Astrocyte (in vitro differentiated cells and primary cell): ENCODE data around the gene SPATA2. TPM values are rescaled to one million over a fixed set of nuclear protein-coding genes. Genes with fewer than 3 reads are reported as not detected.

Experiments used
- DNase-seq: peaks from one replicate; pipeline ENCODE4 v3.0.0-alpha.2; 2010; ENCODE audit warnings: low read depth
- FAIRE-seq: peaks from 2 replicates; lab custom pipeline; 2011; peaks lifted over from hg19 to GRCh38; lab: Jason Lieb, UNC
- H2AFZ ChIP-seq: 2 replicates; pipeline ENCODE4 v1.6.0; 2012; ENCODE audit warnings: low read depth, low read length, inconsistent platforms
- H3K27ac ChIP-seq: 2 replicates; pipeline ENCODE4 v1.5.1; 2011; ENCODE audit warnings: low read depth, low read length, inconsistent platforms
- H3K27me3 ChIP-seq: 2 replicates; pipeline ENCODE4 v1.6.0; 2011; ENCODE audit warnings: low read length, inconsistent platforms; ENCODE audit not compliant: insufficient read depth
- H3K36me3 ChIP-seq: 2 replicates; pipeline ENCODE4 v1.5.1; 2011; ENCODE audit warnings: low read length, inconsistent platforms; ENCODE audit not compliant: insufficient read depth
- H3K4me1 ChIP-seq: 2 replicates; pipeline ENCODE4 v1.5.1; 2011; ENCODE audit warnings: low read length, inconsistent platforms; ENCODE audit not compliant: insufficient read depth
- H3K4me2 ChIP-seq: 2 replicates; pipeline ENCODE4 v1.6.0; 2012; ENCODE audit warnings: low read length, inconsistent platforms
- H3K4me3 ChIP-seq: 2 replicates; pipeline ENCODE4 v1.5.1; 2011; ENCODE audit warnings: low read depth, mild to moderate bottlenecking, low read length, inconsistent platforms; ENCODE audit not compliant: insufficient read depth
- H3K79me2 ChIP-seq: 2 replicates; pipeline ENCODE4 v1.6.0; 2012; ENCODE audit warnings: mild to moderate bottlenecking, low read length, inconsistent platforms; ENCODE audit not compliant: insufficient read depth
- H3K9ac ChIP-seq: 2 replicates; pipeline ENCODE4 v1.6.0; 2012; ENCODE audit warnings: mild to moderate bottlenecking, low read length, inconsistent platforms
- H3K9me3 ChIP-seq: 2 replicates; pipeline ENCODE4 v1.5.1; 2012; ENCODE audit warnings: low read depth, mild to moderate bottlenecking, low read length, inconsistent platforms; ENCODE audit not compliant: insufficient read depth
- H4K20me1 ChIP-seq: 2 replicates; pipeline ENCODE4 v1.6.0; 2012; ENCODE audit warnings: low read length, inconsistent platforms; ENCODE audit not compliant: insufficient read depth
- H3K27ac Mint-ChIP-seq: one replicate; pipeline ENCODE4 v1.8.0; 2021; ENCODE audit warnings: mild to moderate bottlenecking, mixed read lengths; ENCODE audit not compliant: unreplicated experiment
- H3K27me3 Mint-ChIP-seq: one replicate; pipeline ENCODE4 v1.8.0; 2021; ENCODE audit warnings: low read depth, mixed read lengths; ENCODE audit not compliant: unreplicated experiment
- H3K36me3 Mint-ChIP-seq: one replicate; pipeline ENCODE4 v1.8.0; 2021; ENCODE audit warnings: low read depth, mixed read lengths; ENCODE audit not compliant: unreplicated experiment
- H3K4me1 Mint-ChIP-seq: one replicate; pipeline ENCODE4 v1.8.0; 2021; ENCODE audit warnings: low read depth, mixed read lengths; ENCODE audit not compliant: unreplicated experiment
- H3K4me3 Mint-ChIP-seq: one replicate; pipeline ENCODE4 v1.8.0; 2021; ENCODE audit warnings: mild to moderate bottlenecking, moderate library complexity, mixed read lengths; ENCODE audit not compliant: unreplicated experiment
- H3K9me3 Mint-ChIP-seq: one replicate; pipeline ENCODE4 v1.8.0; 2021; ENCODE audit warnings: mild to moderate bottlenecking, mixed read lengths; ENCODE audit not compliant: unreplicated experiment
- CTCF ChIP-seq: IDR thresholded peaks from 2 replicates; pipeline ENCODE4 v1.5.1; 2011; ENCODE audit warnings: low read depth, mild to moderate bottlenecking, inconsistent platforms, low read length, moderate library complexity; ENCODE audit not compliant: insufficient read depth
- EZH2 ChIP-seq: IDR thresholded peaks from 2 replicates; pipeline ENCODE4 v1.6.1; 2012; ENCODE audit warnings: mild to moderate bottlenecking, low read length, inconsistent platforms; ENCODE audit not compliant: insufficient read depth
- total RNA-seq: library from RNA; stranded (reverse); gene quantifications from 2 replicates; pipeline ENCODE4 v1.2.1, GENCODE V29; 2021

SPATA2 gene
- total RNA-seq, 1 donor from 2014 or later: 7.3 TPM

GRCh38 chr20:49910340-49910706, 5.0 kb downstream of the SPATA2 start:
- Histone ChIP-seq H3K27ac (no peak overlapping the region), H3K27me3 (no peaks in the 10 kb centered on the region), H3K4me3 (no peak overlapping the region), H3K36me3 (peaks cover 3% of the 10 kb centered on the region), H2AFZ (no peak overlapping the region), H3K9ac (no peak overlapping the region), H3K4me2 (no peak overlapping the region), H4K20me1 (peaks cover 75% of the 10 kb centered on the region), H3K9me3 (no peaks in the 10 kb centered on the region), H3K4me1 (peaks cover 18% of the 10 kb centered on the region), H3K79me2 (peaks cover 83% of the 10 kb centered on the region)
- Mint-ChIP-seq H3K9me3 (no peaks in the 10 kb centered on the region), H3K27ac (no peak overlapping the region), H3K36me3 (peaks cover 11% of the 10 kb centered on the region), H3K4me1 (peaks cover 14% of the 10 kb centered on the region), H3K27me3 (no peaks in the 10 kb centered on the region), H3K4me3 (no peak overlapping the region)
- TF ChIP-seq EZH2: no peak
- no peak for TF ChIP-seq CTCF
- FAIRE-seq (no peak), DNase-seq (no peak)

GRCh38 chr20:49909499-49910339, 5.6 kb downstream of the SPATA2 start:
- peaks cover 14% of the 10 kb centered on the region for H3K4me1 Mint-ChIP-seq
- H3K27ac Mint-ChIP-seq: no peak overlapping the region
- H3K9me3 Mint-ChIP-seq: no peaks in the 10 kb centered on the region
- Histone ChIP-seq H3K4me1 (peaks cover 16% of the 10 kb centered on the region), H4K20me1 (peaks cover 79% of the 10 kb centered on the region), H3K4me2 (no peak overlapping the region), H3K27me3 (no peaks in the 10 kb centered on the region), H3K4me3 (no peak overlapping the region), H3K9me3 (no peaks in the 10 kb centered on the region), H3K79me2 (peaks cover 77% of the 10 kb centered on the region), H3K27ac (no peak overlapping the region), H3K36me3 (peaks cover 4% of the 10 kb centered on the region), H3K9ac (no peak overlapping the region), H2AFZ (no peak overlapping the region)
- no peaks in the 10 kb centered on the region for H3K27me3 Mint-ChIP-seq
- no peak overlapping the region for H3K4me3 Mint-ChIP-seq
- DNase-seq: no peak
- no peak for FAIRE-seq
- H3K36me3 Mint-ChIP-seq: peaks cover 14% of the 10 kb centered on the region
- TF ChIP-seq EZH2: no peak
- peak; percentile 22 for TF ChIP-seq CTCF

GRCh38 chr20:49908258-49908565, 7.1 kb downstream of the SPATA2 start:
- Histone ChIP-seq H3K79me2 (peaks cover 62% of the 10 kb centered on the region), H4K20me1 (peaks cover 76% of the 10 kb centered on the region), H3K27ac (no peak overlapping the region), H3K36me3 (peaks cover 10% of the 10 kb centered on the region), H3K9ac (no peak overlapping the region), H2AFZ (no peak overlapping the region), H3K27me3 (no peaks in the 10 kb centered on the region), H3K4me1 (peaks cover under 1% of the 10 kb centered on the region), H3K4me3 (no peak overlapping the region), H3K4me2 (no peak overlapping the region), H3K9me3 (no peaks in the 10 kb centered on the region)
- H3K4me1 Mint-ChIP-seq: peaks cover 2% of the 10 kb centered on the region
- no peak overlapping the region for H3K4me3 Mint-ChIP-seq
- TF ChIP-seq EZH2 (no peak), CTCF (no peak)
- no peak overlapping the region for H3K27ac Mint-ChIP-seq
- H3K36me3 Mint-ChIP-seq: peaks cover 14% of the 10 kb centered on the region
- no peak for DNase-seq
- FAIRE-seq: no peak
- H3K27me3 Mint-ChIP-seq: no peaks in the 10 kb centered on the region
- H3K9me3 Mint-ChIP-seq: no peaks in the 10 kb centered on the region
